WTC11 (cell line): ENCODE data around the gene AHRR. TPM values are rescaled to one million over a fixed set of nuclear protein-coding genes. Genes with fewer than 3 reads are reported as not detected.

Source experiments
- ATAC-seq: fragments of 200-7000 bp; cut with Tn5 transposase; 2 replicates; pipeline ENCODE4 v1.10.0; 2021; ENCODE audit warnings: mild to moderate bottlenecking, moderate library complexity
- CTCF ChIA-PET: fragments of 300-600 bp; sonication (Branson Sonifier 250); formaldehyde crosslinking; loops from one replicate; lab custom pipeline; 2021; ENCODE audit warnings: antibody characterized with exemption; lab: Charles Lee
- POLR2A ChIA-PET: fragments of 350-600 bp; sonication (Branson Sonifier 250); formaldehyde crosslinking; loops from one replicate; lab custom pipeline; 2021; ENCODE audit warnings: antibody characterized with exemption; lab: Charles Lee
- DNase-seq: peaks from one replicate; pipeline ENCODE4 v3.0.0; 2021; ENCODE audit warnings: low spot score
- H3K27ac Mint-ChIP-seq: 2 replicates; pipeline ENCODE4 v1.8.0; 2021; ENCODE audit warnings: mixed read lengths
- H3K27me3 Mint-ChIP-seq: 2 replicates; pipeline ENCODE4 v1.8.0; 2021; ENCODE audit warnings: low read depth, mild to moderate bottlenecking, moderate library complexity, mixed read lengths
- H3K36me3 Mint-ChIP-seq: 2 replicates; pipeline ENCODE4 v1.8.0; 2021; ENCODE audit warnings: mixed read lengths
- H3K4me1 Mint-ChIP-seq: 2 replicates; pipeline ENCODE4 v1.8.0; 2022; ENCODE audit warnings: mixed read lengths
- H3K4me3 Mint-ChIP-seq: 2 replicates; pipeline ENCODE4 v1.8.0; 2021; ENCODE audit warnings: mild to moderate bottlenecking, moderate library complexity, mixed read lengths
- H3K9me3 Mint-ChIP-seq: 2 replicates; pipeline ENCODE4 v1.8.0; 2021; ENCODE audit warnings: mixed read lengths
- ATF3 ChIP-seq: sonication (generic); formaldehyde crosslinking; conservative IDR thresholded peaks from 2 replicates; pipeline ENCODE4 v1.8.1; 2022; ENCODE audit warnings: mild to moderate bottlenecking, missing genetic modification reagents
- E2F1 ChIP-seq: sonication (generic); formaldehyde crosslinking; IDR thresholded peaks from 2 replicates; pipeline ENCODE4 v1.8.0; 2022; ENCODE audit warnings: mild to moderate bottlenecking, missing genetic modification reagents
- FOXJ3 ChIP-seq: sonication (generic); formaldehyde crosslinking; IDR thresholded peaks from 2 replicates; pipeline ENCODE4 v1.9.0; 2021; ENCODE audit warnings: missing genetic modification reagents, mild to moderate bottlenecking, borderline replicate concordance
- GRHL2 ChIP-seq: fragments of 250-450 bp; sonication (Bioruptor Pico); IDR thresholded peaks from 2 replicates; pipeline ENCODE4 v1.8.0; 2022; ENCODE audit warnings: mild to moderate bottlenecking, moderate library complexity; ENCODE audit not compliant: insufficient replicate concordance, severe bottlenecking
- JAZF1 ChIP-seq: fragments of 250-450 bp; sonication (Bioruptor Pico); IDR thresholded peaks from 2 replicates; pipeline ENCODE4 v1.9.0; 2021; ENCODE audit warnings: moderate library complexity, mild to moderate bottlenecking, inconsistent platforms
- JUN ChIP-seq: sonication (generic); formaldehyde crosslinking; IDR thresholded peaks from 2 replicates; pipeline ENCODE4 v1.8.0; 2023; ENCODE audit warnings: mild to moderate bottlenecking, missing genetic modification reagents
- OVOL2 ChIP-seq: fragments of 250-450 bp; sonication (Bioruptor Pico); IDR thresholded peaks from 2 replicates; pipeline ENCODE4 v1.9.0; 2021; ENCODE audit warnings: mild to moderate bottlenecking, borderline replicate concordance
- RELA ChIP-seq: sonication (generic); formaldehyde crosslinking; IDR thresholded peaks from 2 replicates; pipeline ENCODE4 v1.8.1; 2022; ENCODE audit warnings: missing genetic modification reagents, mild to moderate bottlenecking, borderline replicate concordance
- SP1 ChIP-seq: sonication (generic); formaldehyde crosslinking; conservative IDR thresholded peaks from 2 replicates; pipeline ENCODE4 v1.8.1; 2022; ENCODE audit warnings: missing genetic modification reagents
- USF1 ChIP-seq: sonication (generic); formaldehyde crosslinking; IDR thresholded peaks from 2 replicates; pipeline ENCODE4 v1.8.0; 2022; ENCODE audit warnings: mild to moderate bottlenecking, missing genetic modification reagents
- ZBTB21 ChIP-seq: sonication (generic); formaldehyde crosslinking; IDR thresholded peaks from 2 replicates; pipeline ENCODE4 v1.8.1; 2023; ENCODE audit warnings: mild to moderate bottlenecking, missing genetic modification reagents, borderline replicate concordance
- ZNF219 ChIP-seq: sonication (generic); formaldehyde crosslinking; IDR thresholded peaks from 2 replicates; pipeline ENCODE4 v1.8.0; 2023; ENCODE audit warnings: missing genetic modification reagents, mild to moderate bottlenecking, borderline replicate concordance
- ZNF317 ChIP-seq: sonication (generic); formaldehyde crosslinking; IDR thresholded peaks from 2 replicates; pipeline ENCODE4 v1.8.1; 2023; ENCODE audit warnings: low read depth, mild to moderate bottlenecking, moderate library complexity, missing genetic modification reagents, borderline replicate concordance
- ZNF423 ChIP-seq: fragments of 250-450 bp; sonication (Bioruptor Pico); IDR thresholded peaks from 2 replicates; pipeline ENCODE4 v2.1.2; 2022; ENCODE audit warnings: mild to moderate bottlenecking, moderate library complexity
- total RNA-seq: library from RNA; stranded (reverse); gene quantifications from 3 replicates; pipeline ENCODE4 v1.2.3, GENCODE V29; 2021
- TF ChIP-seq, protein P1 (sequence below): sonication (generic); formaldehyde crosslinking; IDR thresholded peaks from 2 replicates; pipeline ENCODE4 v1.8.0; 2023; ENCODE audit warnings: missing genetic modification reagents
- TF ChIP-seq, protein P2 (sequence below): sonication (generic); formaldehyde crosslinking; IDR thresholded peaks from 2 replicates; pipeline ENCODE4 v1.8.0; 2023; ENCODE audit warnings: missing genetic modification reagents, mild to moderate bottlenecking, borderline replicate concordance
- TF ChIP-seq, protein P3 (sequence below): fragments of 250-450 bp; sonication (Bioruptor Pico); IDR thresholded peaks from 2 replicates; pipeline ENCODE4 v2.1.2; 2022; ENCODE audit warnings: mild to moderate bottlenecking, moderate library complexity

Gene AHRR
- total RNA-seq, 1 experiment from 2014 or later = 4.5 TPM

DNA sequence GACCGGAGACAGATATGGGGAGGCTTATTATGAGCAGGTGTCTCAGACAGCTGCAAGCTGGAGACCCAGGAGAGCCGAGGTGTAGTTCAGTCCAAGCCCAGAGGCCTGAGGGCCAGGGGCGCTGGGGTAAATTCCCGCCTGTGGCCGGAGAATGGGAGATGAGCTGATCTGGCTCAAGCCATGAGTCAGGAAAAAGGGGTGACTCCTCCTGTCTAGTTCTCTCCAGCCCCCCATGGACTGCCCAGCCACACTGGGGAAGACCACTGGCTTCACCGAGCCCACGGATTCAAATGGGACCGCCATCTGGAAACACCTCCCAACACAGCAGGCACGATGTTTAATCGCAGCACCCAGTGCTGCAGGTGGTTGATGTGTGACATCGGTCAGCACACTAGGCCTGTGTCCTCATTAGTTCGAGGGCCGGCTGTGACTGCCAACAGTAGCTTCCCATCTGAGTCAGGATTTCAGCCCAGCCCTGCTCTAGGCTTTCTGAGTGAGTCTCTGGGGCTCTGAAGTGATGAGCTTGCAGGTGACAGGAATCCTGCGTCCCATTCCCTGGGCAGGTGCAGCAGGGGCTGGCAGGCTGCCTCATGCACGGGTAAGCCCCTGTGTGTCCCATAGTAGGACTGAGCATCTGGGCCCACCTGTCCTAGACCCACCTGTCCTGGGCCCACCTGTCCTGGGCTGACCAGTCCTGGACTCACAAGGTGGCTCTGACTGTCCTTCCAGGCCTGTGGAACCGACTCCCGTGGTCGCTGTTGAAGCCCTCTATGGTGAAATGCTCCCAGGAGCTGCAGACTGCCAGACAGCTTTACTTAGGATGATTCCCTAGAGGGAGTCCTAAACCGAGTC, 49.7 kb downstream of the AHRR start:
- DNase-seq = peak; percentile 11
- no peaks in the 10 kb centered on the region for H3K36me3 Mint-ChIP-seq
- no peaks in the 10 kb centered on the region for H3K9me3 Mint-ChIP-seq
- TF ChIP-seq JAZF1 = no peak
- no peak for TF ChIP-seq GRHL2
- no peak for TF ChIP-seq OVOL2 (CRISPR knock-in tag)
- TF ChIP-seq, protein P1, sequence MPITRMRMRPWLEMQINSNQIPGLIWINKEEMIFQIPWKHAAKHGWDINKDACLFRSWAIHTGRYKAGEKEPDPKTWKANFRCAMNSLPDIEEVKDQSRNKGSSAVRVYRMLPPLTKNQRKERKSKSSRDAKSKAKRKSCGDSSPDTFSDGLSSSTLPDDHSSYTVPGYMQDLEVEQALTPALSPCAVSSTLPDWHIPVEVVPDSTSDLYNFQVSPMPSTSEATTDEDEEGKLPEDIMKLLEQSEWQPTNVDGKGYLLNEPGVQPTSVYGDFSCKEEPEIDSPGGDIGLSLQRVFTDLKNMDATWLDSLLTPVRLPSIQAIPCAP (CRISPR knock-in tag) = no peak
- TF ChIP-seq FOXJ3 (CRISPR knock-in tag) = no peak
- TF ChIP-seq, protein P2, sequence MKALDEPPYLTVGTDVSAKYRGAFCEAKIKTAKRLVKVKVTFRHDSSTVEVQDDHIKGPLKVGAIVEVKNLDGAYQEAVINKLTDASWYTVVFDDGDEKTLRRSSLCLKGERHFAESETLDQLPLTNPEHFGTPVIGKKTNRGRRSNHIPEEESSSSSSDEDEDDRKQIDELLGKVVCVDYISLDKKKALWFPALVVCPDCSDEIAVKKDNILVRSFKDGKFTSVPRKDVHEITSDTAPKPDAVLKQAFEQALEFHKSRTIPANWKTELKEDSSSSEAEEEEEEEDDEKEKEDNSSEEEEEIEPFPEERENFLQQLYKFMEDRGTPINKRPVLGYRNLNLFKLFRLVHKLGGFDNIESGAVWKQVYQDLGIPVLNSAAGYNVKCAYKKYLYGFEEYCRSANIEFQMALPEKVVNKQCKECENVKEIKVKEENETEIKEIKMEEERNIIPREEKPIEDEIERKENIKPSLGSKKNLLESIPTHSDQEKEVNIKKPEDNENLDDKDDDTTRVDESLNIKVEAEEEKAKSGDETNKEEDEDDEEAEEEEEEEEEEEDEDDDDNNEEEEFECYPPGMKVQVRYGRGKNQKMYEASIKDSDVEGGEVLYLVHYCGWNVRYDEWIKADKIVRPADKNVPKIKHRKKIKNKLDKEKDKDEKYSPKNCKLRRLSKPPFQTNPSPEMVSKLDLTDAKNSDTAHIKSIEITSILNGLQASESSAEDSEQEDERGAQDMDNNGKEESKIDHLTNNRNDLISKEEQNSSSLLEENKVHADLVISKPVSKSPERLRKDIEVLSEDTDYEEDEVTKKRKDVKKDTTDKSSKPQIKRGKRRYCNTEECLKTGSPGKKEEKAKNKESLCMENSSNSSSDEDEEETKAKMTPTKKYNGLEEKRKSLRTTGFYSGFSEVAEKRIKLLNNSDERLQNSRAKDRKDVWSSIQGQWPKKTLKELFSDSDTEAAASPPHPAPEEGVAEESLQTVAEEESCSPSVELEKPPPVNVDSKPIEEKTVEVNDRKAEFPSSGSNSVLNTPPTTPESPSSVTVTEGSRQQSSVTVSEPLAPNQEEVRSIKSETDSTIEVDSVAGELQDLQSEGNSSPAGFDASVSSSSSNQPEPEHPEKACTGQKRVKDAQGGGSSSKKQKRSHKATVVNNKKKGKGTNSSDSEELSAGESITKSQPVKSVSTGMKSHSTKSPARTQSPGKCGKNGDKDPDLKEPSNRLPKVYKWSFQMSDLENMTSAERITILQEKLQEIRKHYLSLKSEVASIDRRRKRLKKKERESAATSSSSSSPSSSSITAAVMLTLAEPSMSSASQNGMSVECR (CRISPR knock-in tag) = no peak
- TF ChIP-seq ZNF317 (CRISPR knock-in tag) = no peak
- TF ChIP-seq ATF3 (CRISPR knock-in tag) = no peak
- no peak for TF ChIP-seq RELA (CRISPR knock-in tag)
- no peak for TF ChIP-seq ZNF423
- TF ChIP-seq E2F1 (CRISPR knock-in tag) = no peak
- TF ChIP-seq USF1 (CRISPR knock-in tag) = no peak
- TF ChIP-seq ZNF219 (CRISPR knock-in tag) = no peak
- TF ChIP-seq JUN = no peak
- TF ChIP-seq, protein P3, sequence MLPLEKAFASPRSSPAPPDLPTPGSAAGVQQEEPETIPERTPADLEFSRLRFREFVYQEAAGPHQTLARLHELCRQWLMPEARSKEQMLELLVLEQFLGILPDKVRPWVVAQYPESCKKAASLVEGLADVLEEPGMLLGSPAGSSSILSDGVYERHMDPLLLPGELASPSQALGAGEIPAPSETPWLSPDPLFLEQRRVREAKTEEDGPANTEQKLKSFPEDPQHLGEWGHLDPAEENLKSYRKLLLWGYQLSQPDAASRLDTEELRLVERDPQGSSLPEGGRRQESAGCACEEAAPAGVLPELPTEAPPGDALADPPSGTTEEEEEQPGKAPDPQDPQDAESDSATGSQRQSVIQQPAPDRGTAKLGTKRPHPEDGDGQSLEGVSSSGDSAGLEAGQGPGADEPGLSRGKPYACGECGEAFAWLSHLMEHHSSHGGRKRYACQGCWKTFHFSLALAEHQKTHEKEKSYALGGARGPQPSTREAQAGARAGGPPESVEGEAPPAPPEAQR (CRISPR knock-in tag) = no peak
- TF ChIP-seq ZBTB21 = no peak
- no peak for TF ChIP-seq SP1
- H3K4me3 Mint-ChIP-seq = no peak overlapping the region
- H3K27me3 Mint-ChIP-seq = peaks cover 13% of the 10 kb centered on the region
- no peak overlapping the region for H3K27ac Mint-ChIP-seq
- ChIA-PET CTCF (interaction anchor here (1.2 to 2.4 kb wide), 3 partner anchors 21 to 75 kb away, joined by 4 to 15 read pairs (median 5); no protein-coding TSS in a partner anchor), POLR2A (no interaction called here)
- peaks cover 2% of the 10 kb centered on the region; the same call in 1 of the 2 replicates for H3K4me1 Mint-ChIP-seq
- ATAC-seq = no peak
